ENCODE data around the gene ZNF511.
"Not testable (repeated sequence)": the region's sequence is repeated elsewhere in the genome, so short reads cannot be mapped to it uniquely, and the experiment has no call there.

ZNF511 gene

GRCh38 chr10:133312769-133313145, 4.0 kb downstream of the ZNF511 start:
- in situ Hi-C loops (cut with MboI; ENCODE audit: low sequenced_read_pairs), result no loop called here

DNA sequence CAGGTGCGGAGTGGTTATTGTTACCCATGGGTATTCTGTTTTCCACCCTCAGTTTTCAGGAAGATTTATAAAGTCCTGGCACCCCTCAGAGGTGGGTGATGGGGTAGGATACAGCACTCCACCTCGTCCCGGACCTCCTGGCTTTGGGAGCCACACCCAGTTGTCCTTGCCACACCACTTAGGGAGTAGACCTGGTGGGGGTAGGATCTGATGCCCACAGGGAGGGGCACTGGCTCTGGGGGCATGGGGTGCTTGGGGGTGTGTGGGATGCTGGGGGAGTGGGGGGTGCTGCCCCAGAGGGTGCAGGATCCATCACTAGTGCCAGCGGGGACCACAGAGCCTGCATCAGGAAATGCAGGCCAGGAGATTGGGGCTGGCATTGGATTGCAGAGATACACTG, 4.5 kb downstream of the ZNF511 start:
- in situ Hi-C loops (cut with MboI; ENCODE audit: low sequenced_read_pairs), result no loop called here

- in situ Hi-C loops (cut with MboI; ENCODE audit: low sequenced_read_pairs), result no loop called here
Observed at GRCh38 chr10:133314911-133315310, 6.2 kb downstream of the ZNF511 start.

DNA sequence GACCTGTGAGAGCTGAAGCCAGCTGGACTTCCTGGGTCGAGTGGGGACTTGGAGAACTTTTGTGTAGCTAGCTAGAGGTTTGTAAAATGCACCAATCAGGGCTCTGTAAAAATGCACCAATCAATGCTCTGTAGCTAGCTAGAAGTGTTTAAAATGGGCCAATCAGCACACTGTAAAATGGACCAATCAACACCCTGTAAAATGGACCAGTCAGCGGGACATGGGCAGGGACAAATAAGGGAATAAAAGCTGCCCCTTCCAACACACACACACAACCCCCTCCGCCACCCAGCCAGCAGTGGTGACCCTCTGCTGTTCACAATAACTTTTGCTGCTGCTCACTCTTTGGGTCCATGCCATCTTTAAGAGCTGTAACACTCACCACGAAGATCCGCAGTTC, 7.1 kb downstream of the ZNF511 start:
- in situ Hi-C loops (cut with MboI; ENCODE audit: low sequenced_read_pairs), result no loop called here

- in situ Hi-C loops (cut with MboI; ENCODE audit: low sequenced_read_pairs), result no loop called here
Observed at GRCh38 chr10:133316266-133316665, 7.6 kb downstream of the ZNF511 start.

- in situ Hi-C loops (cut with MboI; ENCODE audit: low sequenced_read_pairs), result no loop called here
Observed at GRCh38 chr10:133316732-133317131, 8.0 kb downstream of the ZNF511 start.

GRCh38 chr10:133318494-133319127, 9.9 kb downstream of the ZNF511 start:
- in situ Hi-C loops (cut with MboI; ENCODE audit: low sequenced_read_pairs), result no loop called here

DNA sequence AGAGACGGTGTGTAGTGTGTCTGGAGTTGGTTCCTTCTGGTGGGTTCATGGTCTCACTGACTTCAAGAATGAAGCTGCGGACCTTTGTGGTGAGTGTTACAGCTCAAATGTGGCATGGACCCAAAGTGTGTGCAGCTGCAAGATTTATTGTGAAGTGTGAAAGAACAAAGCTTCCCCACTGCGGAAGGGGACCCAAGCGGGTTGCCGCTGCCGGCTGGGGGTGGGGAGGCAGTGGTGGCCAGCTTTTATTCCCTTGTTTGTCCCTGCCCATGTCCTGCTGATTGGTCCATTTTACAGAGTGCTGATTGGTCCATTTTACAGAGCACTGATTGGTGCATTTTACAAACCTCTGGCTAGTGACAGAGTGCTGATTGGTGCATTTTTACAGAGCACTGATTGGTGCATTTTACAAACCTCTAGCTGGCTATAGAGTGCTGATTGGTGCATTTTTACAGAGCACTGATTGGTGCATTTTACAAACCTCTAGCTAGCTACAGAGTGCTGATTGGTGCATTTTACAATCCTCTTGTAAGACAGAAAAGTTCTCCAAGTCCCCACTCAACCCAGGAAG, 12.2 kb downstream of the ZNF511 start:
- in situ Hi-C loops (cut with MboI; ENCODE audit: low sequenced_read_pairs), result not testable (repeated sequence)

GRCh38 chr10:133322064-133322709, 13.5 kb downstream of the ZNF511 start:
- in situ Hi-C loops (cut with MboI; ENCODE audit: low sequenced_read_pairs), result not testable (repeated sequence)

- in situ Hi-C loops (cut with MboI; ENCODE audit: low sequenced_read_pairs), result no loop called here
Observed at GRCh38 chr10:133324198-133324792, 15.6 kb downstream of the ZNF511 start.

GRCh38 chr10:133324857-133325260, 16.1 kb downstream of the ZNF511 start:
- in situ Hi-C loops (cut with MboI; ENCODE audit: low sequenced_read_pairs), result no loop called here

- in situ Hi-C loops (cut with MboI; ENCODE audit: low sequenced_read_pairs), result no loop called here
Observed at GRCh38 chr10:133325440-133326222, 16.9 kb downstream of the ZNF511 start.

GRCh38 chr10:133326223-133326551, 17.5 kb downstream of the ZNF511 start:
- in situ Hi-C loops (cut with MboI; ENCODE audit: low sequenced_read_pairs), result no loop called here

DNA sequence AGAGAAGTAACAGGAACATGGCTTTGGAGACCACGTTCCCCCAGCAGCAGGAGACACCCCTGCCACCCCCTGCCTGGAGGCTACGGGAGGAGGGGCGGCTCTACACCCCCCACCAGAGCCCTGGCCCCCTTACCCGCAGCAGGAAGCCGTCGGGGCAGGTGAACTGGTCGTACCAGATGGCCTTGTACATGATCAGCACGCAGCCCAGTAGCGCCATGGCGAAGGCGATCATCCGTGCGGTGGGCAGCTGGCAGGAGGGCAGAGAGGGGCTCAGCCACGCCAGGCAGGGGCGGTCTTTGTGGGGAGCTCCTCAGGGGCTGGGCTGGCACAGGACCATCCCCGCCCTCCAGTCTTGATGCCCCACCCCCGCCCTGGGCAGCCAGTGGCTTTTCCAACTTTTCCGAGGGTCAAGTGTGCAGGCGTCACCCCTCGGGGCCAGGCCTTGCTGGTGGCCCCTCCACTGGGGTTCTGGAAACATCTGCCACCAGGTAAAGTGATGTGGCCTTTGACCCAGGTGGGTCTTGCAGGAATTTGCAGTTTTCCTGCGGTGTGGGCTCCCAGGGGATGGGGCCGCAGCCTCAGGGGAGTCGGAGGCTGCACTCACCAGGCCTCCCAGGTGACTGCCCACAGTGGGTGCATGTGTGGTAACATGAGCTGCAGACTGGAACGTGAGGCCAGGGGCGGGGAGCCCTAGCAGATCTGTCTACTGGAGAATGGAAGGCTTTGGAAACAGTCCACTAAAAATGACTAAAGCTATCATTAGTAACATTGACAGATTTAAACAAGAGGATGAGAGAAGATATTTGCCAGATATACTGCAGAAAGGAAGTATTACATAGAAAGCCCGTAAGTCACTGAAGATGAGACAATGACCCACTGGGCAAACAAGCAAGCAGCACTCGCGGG, 18.3 kb downstream of the ZNF511 start:
- in situ Hi-C loops (cut with MboI; ENCODE audit: low sequenced_read_pairs), result no loop called here

DNA sequence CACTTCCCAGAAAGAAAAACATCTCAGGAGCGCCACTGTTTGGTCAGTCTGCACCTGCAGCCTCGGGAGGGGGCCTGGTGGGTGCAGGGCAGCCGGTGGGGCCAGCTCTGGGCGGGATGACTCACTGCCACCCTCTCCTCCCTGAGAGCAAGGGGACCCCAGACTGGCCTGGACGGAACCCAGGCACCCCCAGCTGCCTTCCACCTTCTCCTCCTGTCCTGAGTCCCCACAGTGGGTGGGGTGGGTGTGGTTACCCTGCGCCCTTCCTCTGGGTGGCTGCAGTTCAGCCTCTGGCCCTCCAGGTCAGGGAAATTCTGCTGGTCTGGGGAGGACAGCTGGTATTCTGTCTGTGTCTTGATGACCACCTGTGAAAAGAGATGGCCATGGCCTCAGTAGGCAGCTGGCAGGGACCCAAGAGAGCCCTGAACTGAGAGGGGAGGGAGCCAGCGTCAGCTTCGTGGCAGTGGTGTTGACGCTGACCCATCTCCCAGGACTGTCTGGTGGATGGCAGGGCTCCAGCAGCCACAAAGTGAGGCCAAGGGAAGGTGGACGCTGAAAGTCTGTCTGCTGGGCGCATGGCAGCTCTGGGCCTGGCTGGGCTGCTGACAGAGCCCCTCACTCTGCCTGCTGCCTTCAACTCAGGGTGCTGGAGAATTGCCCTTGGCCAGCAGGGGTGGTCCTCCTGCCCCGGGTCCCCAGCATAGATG, 19.1 kb downstream of the ZNF511 start:
- in situ Hi-C loops (cut with MboI; ENCODE audit: low sequenced_read_pairs), result no loop called here

DNA sequence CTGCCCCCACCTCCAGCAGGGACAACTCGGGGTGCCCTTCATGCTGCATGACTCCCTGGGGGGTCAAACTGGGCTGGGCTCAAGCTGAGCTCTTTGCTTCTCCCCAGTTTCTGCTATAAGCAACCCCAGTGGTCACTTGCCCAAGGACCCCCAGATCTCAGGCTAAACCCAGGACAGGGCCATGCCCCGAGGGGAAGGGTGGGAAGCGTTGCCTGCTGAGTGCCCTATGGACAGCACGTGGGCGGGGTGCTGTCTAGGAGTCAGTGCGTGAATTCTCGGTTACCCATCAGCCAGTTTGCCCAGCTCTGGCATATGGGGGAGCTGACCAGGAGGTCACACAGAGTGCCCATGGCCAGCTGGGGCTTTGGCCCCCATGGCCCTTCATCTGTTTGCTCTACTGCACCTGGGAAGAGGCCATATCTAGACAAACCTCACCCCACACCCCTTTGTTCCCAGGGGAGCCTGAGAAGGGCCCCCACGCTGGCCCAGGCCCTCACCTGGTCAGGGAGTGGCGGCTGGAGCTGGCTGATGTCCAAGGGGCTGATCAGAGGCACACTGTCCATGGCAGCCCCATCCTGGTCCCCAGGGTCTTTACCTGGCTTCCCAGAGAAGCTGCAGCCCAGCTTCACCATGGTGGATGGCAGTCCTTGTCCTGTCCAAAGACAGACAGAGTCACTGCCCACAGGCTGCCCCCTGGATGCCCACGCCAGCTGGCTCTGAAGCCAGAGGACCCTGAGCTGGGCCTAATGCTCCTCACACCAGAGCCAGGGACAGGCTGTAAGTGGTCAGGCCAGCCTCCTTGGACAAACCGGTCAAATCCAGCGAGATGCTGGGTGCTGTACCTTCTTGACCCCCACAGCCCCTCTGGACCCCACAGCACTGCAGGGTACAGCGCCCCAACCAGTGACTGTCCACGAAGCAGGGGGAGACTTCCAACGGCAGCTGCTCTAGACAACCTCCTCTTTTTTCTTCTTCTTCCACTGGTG, 19.9 kb downstream of the ZNF511 start:
- in situ Hi-C loops (cut with MboI; ENCODE audit: low sequenced_read_pairs), result no loop called here

DNA sequence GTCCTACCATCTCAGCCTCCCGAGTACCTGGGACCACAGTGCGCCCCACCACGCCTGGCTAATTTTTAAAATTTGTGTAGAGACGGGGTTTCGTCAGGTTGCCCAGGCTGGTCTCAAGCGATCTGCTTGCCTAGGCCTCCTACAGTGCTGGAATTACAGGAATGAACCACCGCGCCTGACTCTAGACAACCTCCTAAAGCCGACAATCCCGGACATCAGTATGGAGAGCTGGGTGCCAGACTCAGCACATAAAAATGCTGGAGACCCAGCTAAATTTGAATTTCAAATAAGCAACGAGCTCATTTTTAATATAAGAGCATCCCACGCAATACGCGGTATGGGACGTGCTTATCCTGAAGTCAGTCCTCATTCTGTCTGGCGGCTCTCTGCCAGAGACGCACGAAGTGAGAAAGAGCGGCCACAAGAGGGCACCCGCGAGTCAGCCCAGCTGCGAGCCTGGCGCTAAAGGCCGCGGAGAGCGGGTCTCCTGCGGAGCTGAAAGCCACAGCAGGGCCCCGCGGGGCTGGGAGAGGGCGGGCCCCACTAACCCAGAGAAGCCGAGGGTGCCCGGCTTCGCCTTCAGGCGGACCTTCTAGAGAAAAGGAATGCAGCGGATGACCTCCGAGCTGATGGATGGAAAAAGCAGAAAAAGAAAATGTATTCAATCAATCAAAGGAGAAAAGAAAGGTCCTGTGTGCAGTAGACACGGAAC, 20.9 kb downstream of the ZNF511 start:
- in situ Hi-C loops (cut with MboI; ENCODE audit: low sequenced_read_pairs), result no loop called here

Measured in HL-60/S4 treated with retinoic acid at 250 ng/mL for 4 days and 3 days (cell line).